Stimulated activated CD4-positive, alpha-beta T cell treated with anti-CD3 and anti-CD28 coated beads, Interleukin-4, amount 100 ng/mL, for 4 hours (primary cell): Measurements from ENCODE around the gene MICU2.
"Not testable (repeated sequence)": the region's sequence is repeated elsewhere in the genome, so short reads cannot be mapped to it uniquely, and the experiment has no call there.

Source experiments
- DNase-seq, 2 experiments: peaks; one replicate each; pipeline ENCODE4 v3.0.0-alpha.2; 2020

The MICU2 gene

DNA sequence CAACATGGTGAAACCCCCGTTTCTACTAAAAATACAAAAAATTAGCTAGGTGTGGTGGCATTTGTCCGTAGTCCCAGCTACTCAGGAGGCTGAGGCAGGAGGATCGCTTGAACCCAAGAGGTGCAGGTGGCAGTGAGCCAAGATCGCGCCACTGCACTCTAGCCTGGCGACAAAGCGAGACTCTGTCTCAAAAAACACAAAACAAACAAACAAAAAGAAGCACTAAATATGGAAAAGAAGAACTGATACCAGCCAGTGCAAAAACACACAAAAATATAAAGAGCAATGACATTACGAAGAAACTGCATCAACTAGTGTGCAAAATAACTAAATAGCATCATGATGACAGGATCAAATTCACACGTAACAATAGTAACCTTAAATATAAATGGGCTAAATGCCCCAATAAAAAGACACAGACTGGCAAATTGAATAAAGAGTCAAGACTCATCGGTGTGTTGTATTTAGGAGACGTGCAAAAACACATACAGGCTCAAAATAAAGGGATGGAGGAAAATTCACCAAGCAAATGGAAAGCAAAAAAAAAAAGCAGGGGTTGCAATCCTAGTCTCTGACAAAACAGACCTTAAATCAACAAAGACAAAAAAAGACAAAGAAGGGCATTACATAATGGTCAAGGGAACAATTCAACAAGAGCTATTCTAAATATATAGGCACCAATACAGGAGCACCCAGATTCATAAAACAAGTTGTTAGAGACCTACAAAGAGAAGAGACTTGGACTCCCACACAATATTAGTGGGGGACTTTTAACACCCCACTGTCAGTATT is 13.1 kb downstream of the MICU2 start:
- DNase-seq, result not testable (repeated sequence)

DNA sequence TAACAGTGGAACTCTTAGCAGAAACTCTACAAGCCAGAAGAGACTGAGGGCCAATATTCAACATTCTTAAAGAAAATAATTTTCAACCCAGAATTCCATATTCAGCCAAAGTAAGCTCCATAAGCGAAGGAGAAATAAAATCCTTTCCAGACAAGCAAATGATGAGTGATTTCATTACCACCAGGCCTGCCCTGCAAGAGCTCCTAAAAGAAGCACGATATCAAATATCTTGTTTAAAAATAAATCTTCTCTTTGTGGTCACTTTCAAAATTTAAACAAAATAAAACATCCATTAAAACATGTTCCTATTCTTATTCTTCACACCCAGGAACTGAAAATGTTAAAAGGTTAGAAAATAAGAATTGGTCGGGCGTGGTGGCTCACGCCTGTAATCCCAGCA is 13.7 kb downstream of the MICU2 start:
- no peak for DNase-seq

DNA sequence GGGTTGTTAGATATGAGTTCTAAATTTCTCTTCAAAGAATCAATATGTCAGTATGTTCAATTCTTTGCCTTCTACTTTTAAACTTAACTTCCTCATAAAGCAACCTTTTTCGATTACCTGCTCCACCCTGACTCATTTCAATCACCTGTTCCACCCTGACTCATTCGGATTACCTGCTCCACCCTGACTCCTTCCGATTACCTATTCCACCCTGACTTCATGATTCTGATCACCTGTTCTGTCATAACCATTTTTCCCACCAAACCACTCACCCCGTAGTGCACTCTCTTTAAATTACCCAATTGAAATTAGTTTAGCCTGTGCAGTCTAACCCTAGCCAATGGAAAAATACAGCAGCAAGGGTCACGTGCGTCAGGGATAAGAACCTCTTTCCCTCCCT is 14.5 kb downstream of the MICU2 start:
- not testable (repeated sequence) for DNase-seq

DNA sequence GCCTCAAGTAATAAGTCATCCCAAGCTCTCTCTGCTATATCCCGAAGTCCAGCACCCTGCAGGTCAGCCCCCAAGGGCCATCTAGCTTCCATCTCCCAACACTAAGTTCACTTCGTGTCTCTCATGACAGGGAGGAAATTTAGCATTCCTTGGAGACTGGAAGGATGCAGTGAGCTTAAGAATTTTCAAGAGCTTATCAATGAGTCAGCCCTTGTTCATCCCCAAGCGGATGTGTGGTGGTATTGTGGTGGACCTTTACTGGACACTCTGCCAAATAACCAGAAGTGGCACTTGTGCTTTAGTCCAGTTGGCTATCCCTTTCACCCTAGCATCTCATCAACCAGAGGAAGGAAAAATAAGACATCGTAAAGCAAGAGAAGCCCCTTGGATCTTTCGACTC is 15.6 kb downstream of the MICU2 start:
- not testable (repeated sequence) for DNase-seq

DNA sequence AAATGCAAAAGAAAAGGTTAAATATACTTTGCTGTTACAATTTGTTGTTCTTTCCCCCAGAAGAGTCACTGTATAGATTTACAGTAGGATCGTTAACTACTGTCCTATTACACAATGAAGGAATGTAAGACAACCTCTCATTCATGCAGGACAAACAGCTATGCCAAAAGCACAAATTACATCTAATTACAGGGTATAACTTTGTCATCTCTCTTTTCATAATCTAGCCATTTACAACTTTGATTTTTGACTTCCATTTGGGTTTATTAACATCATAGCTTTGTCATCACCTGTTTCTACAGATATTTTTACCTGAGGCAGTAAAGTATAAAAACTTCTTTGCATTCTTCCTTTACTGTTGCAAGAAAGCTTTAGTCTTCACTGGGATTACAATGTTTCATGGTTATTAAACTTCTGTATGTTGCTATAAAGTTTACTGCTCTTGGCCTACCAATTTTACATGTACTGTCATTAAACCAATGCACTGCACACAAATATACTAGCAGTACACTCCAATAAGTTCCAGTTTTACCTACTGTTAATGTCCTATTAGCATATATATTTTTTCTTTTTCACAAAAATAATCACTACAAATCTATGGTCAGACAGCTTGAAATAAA is 18.9 kb downstream of the MICU2 start:
- DNase-seq, result no peak

DNA sequence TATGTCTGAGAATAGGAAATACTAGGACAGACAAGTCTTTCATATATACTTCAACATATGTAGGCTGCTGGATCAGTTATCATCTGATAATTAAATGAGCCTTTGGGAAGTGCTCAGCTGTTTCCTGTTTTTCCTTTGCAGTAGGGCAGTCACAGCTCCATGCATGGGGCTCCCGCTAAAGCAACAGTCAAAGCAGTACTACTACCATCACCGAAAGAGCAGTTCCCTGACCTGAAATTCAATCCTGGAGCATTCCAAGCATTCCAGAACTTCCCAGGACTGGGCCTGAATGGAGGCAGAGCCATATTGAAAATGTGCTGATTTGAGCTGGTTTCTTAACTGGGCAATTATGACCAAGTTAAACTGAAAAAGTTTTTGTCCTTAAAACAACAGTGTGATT is 20.5 kb downstream of the MICU2 start:
- no peak for DNase-seq

DNA sequence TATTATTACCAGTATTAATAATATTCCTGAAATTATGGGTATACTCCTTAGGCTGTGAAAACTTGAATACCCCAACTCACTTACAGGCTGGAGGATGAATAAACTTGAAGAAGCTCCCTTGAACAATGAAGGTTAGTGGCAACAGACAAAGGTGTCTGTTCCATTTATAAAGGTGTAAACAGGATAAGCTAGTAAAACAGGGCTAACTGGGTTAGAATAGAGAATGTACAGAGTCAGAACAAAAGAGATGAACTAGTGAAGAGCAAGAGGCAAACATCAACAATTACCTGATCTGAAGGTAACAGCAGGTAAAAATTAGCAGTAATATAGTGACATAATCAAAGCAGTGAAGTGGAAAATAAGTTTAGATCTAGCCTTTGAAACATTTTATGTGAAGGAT is 23.2 kb downstream of the MICU2 start:
- no peak for DNase-seq

DNA sequence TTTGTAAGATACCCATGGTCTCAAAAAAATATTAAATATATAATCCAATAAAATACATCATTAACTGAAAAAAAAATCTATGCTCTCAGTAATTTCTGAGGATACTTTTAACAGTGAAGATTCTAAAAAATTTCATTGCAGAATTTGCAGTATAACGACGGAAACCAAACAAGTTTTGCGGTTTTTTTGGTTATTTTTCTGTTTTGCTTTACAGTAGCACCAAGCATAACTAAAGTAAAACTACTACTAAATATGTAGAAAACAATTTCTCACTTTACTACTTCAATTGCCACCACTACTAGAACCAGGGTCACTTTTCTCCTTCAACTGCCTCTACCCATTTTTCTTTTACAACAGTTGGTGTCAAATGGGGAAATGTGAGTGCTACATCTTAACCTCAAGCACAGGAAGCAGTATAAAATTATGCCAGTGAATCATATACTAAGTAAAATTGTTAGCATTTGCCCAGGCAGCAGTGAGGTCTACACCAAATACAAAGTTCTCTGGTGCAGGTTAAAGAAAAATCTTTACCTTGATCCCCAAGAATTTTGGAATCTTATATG is 24.1 kb downstream of the MICU2 start:
- no peak for DNase-seq

DNA sequence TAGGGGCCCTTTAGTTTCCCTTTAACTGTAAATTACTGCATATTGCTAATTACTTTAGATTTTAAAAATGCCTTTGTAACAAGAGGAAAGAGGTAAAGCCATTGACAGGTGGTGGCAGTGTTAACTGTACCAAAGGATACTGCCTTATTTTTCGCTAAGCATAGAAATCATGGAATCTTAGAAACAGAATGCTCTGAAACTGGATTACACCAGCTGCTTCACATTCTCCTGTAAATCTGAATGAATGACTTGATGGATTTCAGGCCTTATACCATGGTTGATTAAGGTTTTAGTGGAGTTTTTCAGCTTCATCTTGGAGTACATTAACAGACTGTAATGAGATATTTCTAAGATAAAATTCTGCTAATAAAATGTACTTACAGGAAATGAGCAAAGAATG is 25.2 kb downstream of the MICU2 start:
- no peak for DNase-seq

DNA sequence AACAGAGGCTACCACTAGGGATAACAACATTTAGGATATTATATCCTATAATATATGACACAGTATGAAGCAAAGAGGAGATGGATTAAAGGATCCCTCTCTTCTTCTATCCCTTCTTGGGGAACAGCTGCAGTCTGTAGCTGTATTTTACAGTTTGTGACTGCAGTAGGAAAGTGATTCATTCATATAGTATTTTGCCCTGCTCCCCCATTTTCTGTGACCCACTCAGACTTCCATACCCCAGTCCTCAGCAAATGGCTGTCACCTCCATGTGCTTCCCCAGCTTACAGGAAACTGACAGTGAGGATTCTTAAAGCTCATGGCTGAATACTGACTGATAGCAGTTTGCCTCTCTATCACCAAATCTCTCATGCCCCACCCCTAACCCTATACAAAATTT is 27.5 kb downstream of the MICU2 start:
- DNase-seq, result no peak

DNA sequence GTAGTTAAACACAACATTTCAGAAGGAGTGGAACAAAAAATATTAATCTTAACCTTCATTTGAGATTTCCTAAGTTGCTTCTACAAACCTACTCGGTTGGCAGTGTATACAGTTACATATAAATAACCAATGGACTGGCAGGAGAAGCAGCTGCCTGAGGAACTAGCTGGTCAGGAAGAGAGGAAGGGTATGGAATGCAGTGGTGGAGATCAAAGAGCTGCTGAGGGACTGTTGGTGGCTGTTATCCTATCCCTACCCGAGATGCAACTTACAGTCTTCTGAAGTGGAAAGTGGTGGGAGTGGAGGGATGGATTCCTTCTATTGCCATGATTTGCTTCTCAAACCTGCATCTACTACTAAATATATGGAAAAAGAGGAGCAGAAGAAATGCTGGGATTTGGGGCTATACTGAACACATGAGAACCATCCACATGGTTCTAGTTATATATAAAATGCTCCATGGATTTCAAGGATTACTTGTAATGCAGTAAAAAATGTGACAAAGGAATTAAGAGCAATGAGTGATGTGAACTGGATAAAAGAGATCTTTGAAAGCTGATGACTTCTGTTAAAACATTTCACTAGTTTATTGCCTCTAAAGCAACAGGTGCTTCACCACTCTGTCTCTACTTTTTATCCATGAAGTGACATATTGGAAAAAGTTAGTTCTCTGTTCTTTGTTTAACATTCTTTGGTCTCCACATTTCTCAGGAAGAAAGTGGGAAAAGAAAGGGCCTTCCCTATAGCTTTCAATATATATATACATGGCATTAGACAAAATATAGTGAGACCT is 29.9 kb downstream of the MICU2 start:
- no peak for DNase-seq

DNA sequence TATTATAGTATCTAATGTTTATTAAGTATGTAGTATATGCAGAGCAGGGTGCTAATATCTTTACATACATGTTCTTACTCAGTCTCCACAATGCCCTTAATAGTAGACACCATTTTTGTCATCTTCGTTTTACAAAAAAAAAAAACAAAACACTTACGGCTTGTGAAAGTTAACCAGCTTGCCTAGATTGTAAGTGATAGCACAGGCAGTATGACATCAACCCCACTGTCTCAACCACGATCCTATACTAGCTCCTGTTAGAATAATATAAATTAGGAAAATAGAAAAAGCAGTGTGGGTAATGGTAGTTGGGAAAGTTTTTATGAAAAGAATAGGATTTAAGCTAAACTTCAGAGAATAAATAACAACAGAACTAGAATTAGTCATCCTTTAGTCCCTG is 34.3 kb downstream of the MICU2 start:
- DNase-seq, result no peak

DNA sequence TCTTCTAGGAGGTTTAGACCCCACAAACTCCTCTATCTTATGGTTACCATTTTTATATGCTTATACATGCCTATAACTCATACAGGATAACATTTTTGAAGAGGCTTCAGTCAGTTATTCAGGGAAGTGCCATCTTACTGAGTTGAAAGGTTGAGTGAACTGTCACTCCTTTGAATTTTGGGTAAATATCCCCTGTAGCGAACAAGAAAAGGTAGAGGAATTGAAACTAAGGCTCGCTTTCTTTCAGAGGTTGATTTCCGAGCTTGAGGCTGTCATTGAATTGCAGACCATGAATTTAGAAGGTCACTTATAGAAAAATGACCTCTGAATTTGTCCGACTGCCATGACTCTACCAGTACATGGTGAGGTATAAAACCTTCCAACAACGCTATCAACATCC is 35.1 kb downstream of the MICU2 start:
- DNase-seq, result no peak

DNA sequence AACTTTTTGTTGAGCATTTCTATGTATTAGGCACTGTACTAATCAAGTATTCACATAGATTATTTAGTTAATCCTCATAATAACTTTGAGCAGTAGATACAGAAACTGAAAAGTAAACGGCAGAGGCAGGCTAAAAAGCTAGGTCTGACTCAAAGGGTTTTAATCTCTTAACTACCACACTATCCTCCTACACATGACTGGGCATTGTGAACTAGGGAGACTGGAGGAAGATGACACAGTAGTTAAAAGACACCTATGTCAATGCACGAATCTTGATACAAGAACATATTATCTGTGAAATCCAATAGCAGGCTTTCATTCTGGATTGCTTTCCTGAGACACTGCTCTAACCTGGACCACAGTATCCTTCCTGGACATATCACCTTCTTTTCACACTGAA is 36.3 kb downstream of the MICU2 start:
- no peak for DNase-seq

DNA sequence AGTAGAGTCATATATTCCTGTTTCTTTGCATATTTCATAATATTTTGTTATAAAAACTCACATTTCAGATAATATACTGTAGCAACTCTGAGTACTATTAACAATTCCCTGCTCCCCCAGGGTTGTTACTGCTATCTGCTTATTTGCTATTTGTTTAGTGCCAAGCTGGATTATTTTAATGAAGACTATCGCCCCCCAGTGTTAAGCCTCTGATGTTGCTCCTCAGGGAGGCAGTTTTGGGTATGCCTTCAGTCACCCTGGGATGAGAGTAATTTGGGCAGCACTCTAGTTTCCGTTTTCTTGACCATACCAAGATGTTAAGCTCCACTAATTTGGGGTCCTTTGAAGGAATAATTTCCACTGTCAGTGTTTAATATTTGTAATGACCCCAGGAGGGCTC is 46.0 kb downstream of the MICU2 start:
- DNase-seq, result no peak

DNA sequence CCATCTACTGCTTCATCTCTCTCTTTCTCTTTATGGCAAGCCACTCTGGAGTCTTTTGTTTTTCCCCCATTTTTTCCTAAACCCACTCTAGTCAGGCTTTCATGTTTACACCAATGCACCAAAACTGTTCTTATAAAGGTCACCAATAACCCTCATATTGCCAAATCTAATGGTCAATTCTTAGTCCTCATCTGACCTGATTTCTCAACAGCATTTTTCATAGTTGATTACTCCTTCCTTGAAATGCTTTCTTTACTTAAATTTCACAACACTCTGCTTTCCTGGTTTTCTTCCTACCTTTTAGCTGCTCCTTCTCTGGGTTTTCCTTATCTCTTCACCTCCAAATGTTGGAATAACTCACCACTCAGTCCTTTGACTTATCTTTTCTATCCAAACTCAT is 47.9 kb downstream of the MICU2 start:
- no peak for DNase-seq

DNA sequence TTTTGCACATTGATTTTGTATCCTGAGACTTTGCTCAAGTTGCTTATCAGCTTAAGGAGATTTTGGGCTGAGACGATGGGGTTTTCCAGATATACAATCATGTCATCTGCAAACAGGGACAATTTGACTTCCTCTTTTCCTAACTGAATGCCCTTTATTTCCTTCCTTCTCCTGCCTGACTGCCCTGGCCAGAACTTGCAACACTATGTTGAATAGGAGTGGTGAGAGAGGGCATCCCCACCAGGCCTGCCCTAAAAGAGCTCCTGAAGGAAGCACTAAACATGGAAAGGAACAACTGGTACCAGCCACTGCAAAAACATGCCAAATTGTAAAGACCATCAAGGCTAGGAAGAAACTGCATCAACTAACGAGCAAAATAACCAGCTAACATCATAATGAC is 50.7 kb downstream of the MICU2 start:
- not testable (repeated sequence) for DNase-seq

DNA sequence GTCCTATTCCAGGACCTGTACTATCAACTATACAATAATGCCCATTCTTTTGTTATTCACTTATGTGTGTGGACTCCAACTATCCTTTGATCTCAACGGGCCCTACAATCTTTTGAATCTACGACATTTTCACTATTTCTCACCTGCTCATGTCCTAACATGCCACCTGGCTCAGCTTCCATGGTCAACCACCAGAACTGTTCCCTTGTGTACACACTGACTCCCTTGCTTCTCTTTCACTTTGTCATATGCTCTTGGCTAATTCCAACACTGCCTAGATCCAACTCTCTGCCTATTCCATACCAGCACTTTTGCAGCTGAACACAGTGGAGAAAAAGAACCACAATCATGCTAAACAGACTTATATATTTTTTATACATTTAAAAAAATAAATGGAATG is 53.1 kb downstream of the MICU2 start:
- no peak for DNase-seq

DNA sequence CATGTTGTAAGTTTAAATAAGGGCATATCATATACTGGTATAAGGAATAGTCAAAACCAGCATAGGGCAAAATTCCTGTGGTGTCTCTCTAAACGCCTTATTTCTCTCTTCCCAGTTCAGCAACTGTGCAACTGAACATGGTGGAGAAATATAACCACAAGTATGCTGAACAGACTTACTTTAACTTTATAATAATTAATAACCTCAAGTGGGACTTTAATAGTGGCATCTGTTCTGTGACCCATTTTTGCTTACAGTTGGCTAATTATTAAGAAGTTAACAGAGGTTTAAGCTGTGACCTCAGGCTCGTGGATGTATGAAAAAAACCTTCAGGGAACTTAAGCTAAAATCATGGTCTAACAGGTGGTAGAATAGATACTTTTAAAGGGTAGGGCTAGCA is 54.3 kb downstream of the MICU2 start:
- no peak for DNase-seq

DNA sequence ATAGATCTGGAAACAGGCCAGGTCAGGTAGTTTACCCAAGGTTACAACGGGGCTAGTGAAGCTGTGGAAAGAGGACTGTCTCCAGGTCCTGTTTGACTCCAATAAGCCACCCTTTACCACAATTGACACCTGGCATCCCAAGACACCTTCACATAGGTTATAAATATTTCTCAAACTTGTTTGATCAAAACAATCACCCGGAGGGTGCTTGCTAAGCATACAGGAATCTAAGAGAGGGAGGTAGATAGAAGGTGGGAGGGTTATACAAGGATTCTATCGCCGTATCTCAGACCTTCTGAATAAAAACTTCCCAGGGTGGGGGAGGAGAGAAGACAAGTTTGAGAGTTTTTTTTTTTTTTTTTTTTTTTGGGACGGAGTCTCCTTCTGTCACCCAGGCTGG is 55.4 kb downstream of the MICU2 start:
- DNase-seq, result no peak

DNA sequence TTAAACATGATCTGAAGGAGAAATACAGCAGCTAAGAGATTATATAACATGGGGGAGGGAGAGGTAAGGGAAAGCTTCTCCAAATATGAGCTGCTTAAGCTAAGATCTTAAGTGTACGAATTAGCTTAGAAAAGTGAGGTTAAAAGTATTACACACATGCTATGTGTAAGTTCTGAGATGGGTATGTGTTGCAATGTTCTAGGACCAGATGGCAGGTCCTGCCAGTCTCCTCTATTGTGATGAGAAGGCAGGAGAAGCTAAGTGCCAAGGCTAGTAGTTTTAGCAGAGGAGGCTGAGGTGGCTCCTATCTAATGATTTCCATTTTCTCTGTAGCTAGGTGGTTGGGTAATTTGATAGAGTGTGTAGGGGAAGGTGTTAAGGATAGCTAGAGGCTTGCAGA is 57.6 kb downstream of the MICU2 start:
- DNase-seq, result no peak

DNA sequence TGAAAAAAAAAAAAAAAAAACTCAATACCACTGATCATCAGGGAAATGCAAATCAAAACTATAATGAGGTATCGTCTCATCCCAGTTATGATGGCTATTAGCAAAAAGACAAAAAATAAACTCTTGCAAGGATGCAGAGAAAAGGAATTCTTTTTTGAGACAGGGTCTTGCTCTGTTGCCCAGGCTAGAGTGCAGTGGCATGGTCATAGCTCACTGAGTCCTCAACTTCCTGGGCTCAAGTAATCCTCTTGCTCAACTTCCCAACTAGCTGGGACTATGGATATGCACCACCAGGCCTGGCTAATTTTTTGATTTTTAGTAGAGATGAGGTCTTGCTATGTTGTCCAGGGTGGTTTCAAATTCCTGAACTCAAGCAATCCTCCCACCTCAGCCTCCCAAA is 59.5 kb downstream of the MICU2 start:
- DNase-seq, result no peak

DNA sequence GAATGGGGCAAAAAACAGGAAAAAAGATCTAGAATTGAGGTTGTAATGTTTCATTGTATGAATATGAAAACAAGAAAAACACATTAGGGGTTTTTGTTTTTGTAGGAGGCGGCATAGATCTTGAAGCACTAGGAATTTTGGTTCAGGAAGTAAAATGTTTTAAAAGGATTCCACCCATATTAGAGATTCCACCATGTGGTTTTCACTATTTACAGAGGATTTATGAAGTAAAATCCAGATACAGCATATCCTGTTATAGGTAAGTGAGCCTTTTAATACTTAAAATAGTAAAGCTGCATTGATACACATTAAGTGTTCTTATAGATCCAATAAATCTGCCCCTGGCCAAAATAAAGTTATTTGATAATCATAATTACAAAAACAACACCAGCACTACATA is 61.4 kb downstream of the MICU2 start:
- DNase-seq, result no peak

DNA sequence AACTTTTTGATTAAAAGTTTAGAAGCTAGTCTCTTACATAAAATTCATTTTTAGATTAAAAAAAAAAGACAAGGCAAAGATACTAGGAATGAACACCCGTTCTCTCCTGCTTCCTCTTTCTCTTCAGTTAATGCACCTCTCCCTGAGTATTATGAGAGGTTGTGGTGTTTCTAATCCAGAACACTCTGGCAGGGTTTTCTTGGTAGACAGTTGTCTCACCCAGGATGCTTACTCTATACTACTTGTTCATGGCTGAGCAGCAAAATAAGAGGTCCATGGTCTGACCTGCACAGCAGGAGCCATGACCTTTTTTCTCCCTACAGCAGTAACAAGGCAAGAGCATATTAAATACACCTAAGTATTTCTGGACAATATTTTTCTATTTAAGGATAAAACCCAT is 62.0 kb downstream of the MICU2 start:
- DNase-seq, result no peak
